ENCODE measurements around the gene MEPCE. TPM values are rescaled to one million over a fixed set of nuclear protein-coding genes. Genes with fewer than 3 reads are reported as not detected.

The MEPCE gene
- total and polyA plus RNA-seq, 2 of the 8 experiments (the other 6 are each of a cell fraction or from before 2014, with no cell fraction given): 22.8 to 48.8 TPM

DNA sequence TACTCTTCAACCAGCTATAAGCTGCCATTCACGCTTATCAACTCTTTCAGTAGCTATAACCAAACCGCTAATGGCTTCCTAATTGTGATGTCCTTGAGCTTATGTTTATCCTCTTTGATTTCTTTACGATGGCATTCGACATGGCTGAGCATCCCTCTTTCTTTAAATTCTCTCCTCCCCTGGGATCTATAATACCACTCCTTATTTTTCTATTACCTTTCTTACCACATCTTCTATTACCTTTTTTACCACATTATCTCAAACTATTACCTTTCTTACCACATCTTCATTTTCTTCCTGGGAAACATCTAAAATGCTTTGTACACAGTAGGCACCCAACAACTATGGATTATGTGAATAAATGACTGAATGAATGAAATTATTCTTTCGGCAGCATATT, 14.2 kb upstream of the MEPCE start:
- no peak overlapping the region for H4K8ac ChIP-seq (ENCODE audit: extremely low read depth, insufficient read depth, low read length)
- POLR2A ChIA-PET (ENCODE audit: partially characterized antibody): interaction anchor here (0.6 to 3.7 kb wide), 2 partner anchors 13 to 50 kb away, joined by 3 to 25 read pairs; partner anchors contain the start of genes MEPCE and ZCWPW1
- H3K4me2 ChIP-seq (ENCODE audit: insufficient read depth in 1 of 2, low read depth in 2 of 2, low read length in 2 of 2): no peak overlapping the region
- no peak overlapping the region for H3K27ac ChIP-seq (ENCODE audit: low read depth, low read length)
- no peak overlapping the region for H3K23ac ChIP-seq (ENCODE audit: insufficient read length)
- H3K79me1 ChIP-seq (ENCODE audit: low read depth, low read length): no peaks in the 10 kb centered on the region
- no peak overlapping the region for H3K14ac ChIP-seq (ENCODE audit: insufficient read length)
- no peak overlapping the region for H2BK5ac ChIP-seq (ENCODE audit: low read depth, low read length)
- no peak overlapping the region for H3K9ac ChIP-seq (replicated peaks in 1 of 4; ENCODE audit: extremely low read depth in 1 of 4, low read depth in 3 of 4, low read length in 3 of 4)
- H2AFZ ChIP-seq (ENCODE audit: low read length): no peak overlapping the region
- H4K5ac ChIP-seq (ENCODE audit: insufficient read length, low read depth, low read length): no peak overlapping the region
- no peak overlapping the region for H2BK12ac ChIP-seq (ENCODE audit: low read depth, low read length)
- H3K56ac ChIP-seq (replicated peaks; ENCODE audit: insufficient read length, low read depth, low read length): no peak overlapping the region
- no peak overlapping the region for H3K4me3 ChIP-seq (ENCODE audit: extremely low read depth in 1 of 4, insufficient read depth in 2 of 4, low read depth in 3 of 4, low read length in 4 of 4)
- no peak overlapping the region for H2BK120ac ChIP-seq (replicated peaks; ENCODE audit: low read depth, low read length)
- H4K91ac ChIP-seq (replicated peaks; ENCODE audit: insufficient read length, low read length): no peak overlapping the region
- no peak for DNase-seq (ENCODE audit: low read depth in 1 of 2, low spot score in 2 of 2)
- no peak for FAIRE-seq
- H3K23me2 ChIP-seq (ENCODE audit: low read depth, low read length): no peaks in the 10 kb centered on the region
- H3K9me3 ChIP-seq (ENCODE audit: insufficient read depth in 2 of 2, low read depth in 1 of 2, low read length in 1 of 2): no peaks in the 10 kb centered on the region
- WGBS, 2 experiments (ENCODE audit: extremely low coverage in 1 of 2, insufficient coverage in 1 of 2, insufficient read length in 1 of 2, insufficient replicate concordance in 2 of 2, low coverage in 1 of 2, low lambda C conversion rate in 2 of 2, missing lambda C conversion rate in 1 of 2): 91% methylated on average over 5 of the region's 5 CpGs; no CpG with 5 or more reads in 1 of the 2 experiments
- H4K20me1 ChIP-seq (replicated peaks in 1 of 2; ENCODE audit: control insufficient read depth in 1 of 2, insufficient read depth in 2 of 2, low read length in 2 of 2): no peaks in the 10 kb centered on the region
- H2BK20ac ChIP-seq (ENCODE audit: low read length): no peak overlapping the region
- H2AK5ac ChIP-seq (ENCODE audit: low read depth, low read length): no peak overlapping the region
- no peak overlapping the region for H3K18ac ChIP-seq (ENCODE audit: extremely low read depth, low read length)
- H3K36me3 ChIP-seq (ENCODE audit: control insufficient read depth in 2 of 4, insufficient read depth in 4 of 4, low read length in 3 of 4): no peaks in the 10 kb centered on the region
- H3K27me3 ChIP-seq (replicated peaks in 1 of 4; ENCODE audit: control insufficient read depth in 3 of 4, extremely low read depth in 1 of 4, insufficient read depth in 3 of 4, low read length in 3 of 4): no peaks in the 10 kb centered on the region; a peak in 1 of 7 replicates
- H3K4me1 ChIP-seq (replicated peaks in 1 of 4; ENCODE audit: control insufficient read depth in 3 of 4, insufficient read depth in 4 of 4, low read length in 3 of 4): no peaks in the 10 kb centered on the region
- H3K4ac ChIP-seq (replicated peaks; ENCODE audit: insufficient read length, low read depth, low read length): no peak overlapping the region
- CTCF ChIA-PET (ENCODE audit: partially characterized antibody): interaction anchor here (0.7 to 2.0 kb wide), 4 partner anchors 9 to 54 kb away, joined by 3 to 14 read pairs (median 3); no protein-coding TSS in a partner anchor
- H2BK15ac ChIP-seq (ENCODE audit: low read length): no peak overlapping the region
- no peaks in the 10 kb centered on the region for H3K79me2 ChIP-seq (ENCODE audit: control insufficient read depth in 1 of 2, insufficient read depth in 2 of 2, low read length in 2 of 2)
- no peak for TF ChIP-seq SAP30 (IDR thresholded peaks at IDR 0.05; ENCODE audit: insufficient read depth, insufficient replicate concordance, low read length)
- TF ChIP-seq RNF2 (IDR thresholded peaks at IDR 0.05; ENCODE audit: borderline replicate concordance, low read depth, low read length, missing control alignments, poor library complexity, severe bottlenecking): no peak

Data from H1 (cell line).